Endodermal cell (in vitro differentiated cells): ENCODE data around the gene ME3. TPM values are rescaled to one million over a fixed set of nuclear protein-coding genes. Genes with fewer than 3 reads are reported as not detected.

Experiments
- DNase-seq: peaks from one replicate; pipeline ENCODE4 v3.0.0-alpha.2; 2017
- H3K27ac ChIP-seq: 2 replicates; pipeline ENCODE4 v1.5.1; 2013; ENCODE audit warnings: mild to moderate bottlenecking, low read depth, low read length, moderate library complexity
- H3K27me3 ChIP-seq: 2 replicates; pipeline ENCODE4 v1.6.1; 2013; ENCODE audit warnings: mild to moderate bottlenecking, low read length, moderate library complexity; ENCODE audit not compliant: insufficient read depth, control insufficient read depth, poor library complexity, severe bottlenecking
- H3K36me3 ChIP-seq: 2 replicates; pipeline ENCODE4 v1.7.0; 2013; ENCODE audit warnings: mild to moderate bottlenecking, low read length, moderate library complexity; ENCODE audit not compliant: control insufficient read depth, insufficient read depth
- H3K4me1 ChIP-seq: one replicate; pipeline ENCODE4 v1.7.0; 2013; ENCODE audit warnings: low read length; ENCODE audit not compliant: control insufficient read depth, insufficient read depth
- H3K4me3 ChIP-seq: 2 replicates; pipeline ENCODE4 v1.5.1; 2013; ENCODE audit warnings: mild to moderate bottlenecking, low read length, moderate library complexity
- H3K9ac ChIP-seq: 2 replicates; pipeline ENCODE4 v1.6.1; 2013; ENCODE audit warnings: mild to moderate bottlenecking, low read length, moderate library complexity; ENCODE audit not compliant: poor library complexity, severe bottlenecking; ENCODE audit errors: extremely low read depth
- H3K9me3 ChIP-seq: 2 replicates; pipeline ENCODE4 v1.6.1; 2013; ENCODE audit warnings: mild to moderate bottlenecking, low read length, moderate library complexity; ENCODE audit not compliant: control insufficient read depth
- H3K27ac Mint-ChIP-seq: 2 replicates; pipeline ENCODE4 v1.8.0; 2020; ENCODE audit warnings: mixed read lengths
- H3K27me3 Mint-ChIP-seq: 2 replicates; pipeline ENCODE4 v1.8.0; 2021; ENCODE audit warnings: mild to moderate bottlenecking, mixed read lengths; ENCODE audit not compliant: insufficient read depth
- H3K36me3 Mint-ChIP-seq: 2 replicates; pipeline ENCODE4 v1.8.0; 2020; ENCODE audit warnings: low read depth, mixed read lengths
- H3K4me1 Mint-ChIP-seq: 2 replicates; pipeline ENCODE4 v1.8.0; 2020; ENCODE audit warnings: mixed read lengths
- H3K4me3 Mint-ChIP-seq: 2 replicates; pipeline ENCODE4 v1.8.0; 2020; ENCODE audit warnings: mild to moderate bottlenecking, moderate library complexity, mixed read lengths
- H3K9me3 Mint-ChIP-seq: 2 replicates; pipeline ENCODE4 v1.8.0; 2020; ENCODE audit warnings: mild to moderate bottlenecking, mixed read lengths
- WGBS, 2 experiments: methylation state at CpG; one replicate each; pipeline versions ENCODE4 v1.1.5 to v1.1.7; 2013; ENCODE audit warnings: missing lambda C conversion rate in 2 of 2, mixed read lengths in 1 of 2; ENCODE audit not compliant: insufficient coverage in 1 of 2, insufficient read length in 1 of 2; 5-methylcytosine and 5-hydroxymethylcytosine counted together
- total RNA-seq, 2 donors: library from RNA; stranded (reverse); fragmentation: NEBNext Ultra II Directional in 1 of 2; extraction: Animal tissue kit (Norgen Biotek cat#: 25700) in 1 of 2; gene quantifications; 2 replicates in 1 of 2; 3 replicates in 1 of 2; pipeline ENCODE4 v1.2.1, GENCODE V29; 2021
- TF ChIP-seq, protein P1 (sequence below): fragments of 200-600 bp; sonication (generic); conservative IDR thresholded peaks from 2 replicates; pipeline ENCODE4 v1.5.0; 2021; ENCODE audit warnings: antibody characterized with exemption, mild to moderate bottlenecking

ME3 gene
- total RNA-seq, 2 donors from 2014 or later = 1.2 to 1.3 TPM

DNA sequence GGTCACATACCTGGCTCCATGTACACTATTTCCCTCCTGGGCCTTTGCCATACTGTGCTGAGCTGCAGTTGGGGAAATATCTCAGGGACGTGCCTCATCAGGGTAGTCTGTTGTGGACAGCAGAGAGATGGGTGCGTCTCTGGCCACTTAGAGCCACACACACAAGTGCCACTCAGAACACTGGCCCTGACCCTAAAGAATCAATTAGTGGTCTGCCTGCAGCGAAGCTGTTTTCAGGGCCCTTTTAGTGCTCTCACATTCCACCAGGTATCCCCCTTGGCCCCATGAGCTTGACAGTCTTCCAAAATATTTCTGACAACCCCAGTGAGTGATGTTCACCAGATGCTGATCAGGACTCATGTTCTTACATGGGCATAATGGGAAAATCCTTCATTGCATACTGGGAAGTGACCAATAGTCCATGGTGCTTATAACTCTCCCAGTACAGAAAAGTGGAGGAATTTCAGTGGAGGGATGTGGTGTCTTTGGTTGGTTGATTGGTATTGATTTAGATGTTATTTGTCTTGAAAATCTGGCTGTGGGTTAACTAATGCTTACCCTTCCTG lies 66.1 kb downstream of the ME3 start:
- H3K4me1 ChIP-seq = peaks cover 7% of the 10 kb centered on the region
- Mint-ChIP-seq H3K9me3 (peaks cover 3% of the 10 kb centered on the region), H3K36me3 (no peaks in the 10 kb centered on the region), H3K4me3 (no peak overlapping the region), H3K4me1 (peaks cover 24% of the 10 kb centered on the region), H3K27me3 (no peaks in the 10 kb centered on the region), H3K27ac (no peak overlapping the region)
- 91 to 96% methylated on average over 3 of the region's 3 CpGs for WGBS, 2 experiments
- H3K9ac ChIP-seq = no peak overlapping the region
- no peak for DNase-seq
- no peak overlapping the region for H3K27ac ChIP-seq
- no peaks in the 10 kb centered on the region for H3K36me3 ChIP-seq
- H3K4me3 ChIP-seq = no peak overlapping the region
- H3K27me3 ChIP-seq = no peaks in the 10 kb centered on the region
- TF ChIP-seq, protein P1, sequence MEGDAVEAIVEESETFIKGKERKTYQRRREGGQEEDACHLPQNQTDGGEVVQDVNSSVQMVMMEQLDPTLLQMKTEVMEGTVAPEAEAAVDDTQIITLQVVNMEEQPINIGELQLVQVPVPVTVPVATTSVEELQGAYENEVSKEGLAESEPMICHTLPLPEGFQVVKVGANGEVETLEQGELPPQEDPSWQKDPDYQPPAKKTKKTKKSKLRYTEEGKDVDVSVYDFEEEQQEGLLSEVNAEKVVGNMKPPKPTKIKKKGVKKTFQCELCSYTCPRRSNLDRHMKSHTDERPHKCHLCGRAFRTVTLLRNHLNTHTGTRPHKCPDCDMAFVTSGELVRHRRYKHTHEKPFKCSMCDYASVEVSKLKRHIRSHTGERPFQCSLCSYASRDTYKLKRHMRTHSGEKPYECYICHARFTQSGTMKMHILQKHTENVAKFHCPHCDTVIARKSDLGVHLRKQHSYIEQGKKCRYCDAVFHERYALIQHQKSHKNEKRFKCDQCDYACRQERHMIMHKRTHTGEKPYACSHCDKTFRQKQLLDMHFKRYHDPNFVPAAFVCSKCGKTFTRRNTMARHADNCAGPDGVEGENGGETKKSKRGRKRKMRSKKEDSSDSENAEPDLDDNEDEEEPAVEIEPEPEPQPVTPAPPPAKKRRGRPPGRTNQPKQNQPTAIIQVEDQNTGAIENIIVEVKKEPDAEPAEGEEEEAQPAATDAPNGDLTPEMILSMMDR = no peak
- H3K9me3 ChIP-seq = no peaks in the 10 kb centered on the region

DNA sequence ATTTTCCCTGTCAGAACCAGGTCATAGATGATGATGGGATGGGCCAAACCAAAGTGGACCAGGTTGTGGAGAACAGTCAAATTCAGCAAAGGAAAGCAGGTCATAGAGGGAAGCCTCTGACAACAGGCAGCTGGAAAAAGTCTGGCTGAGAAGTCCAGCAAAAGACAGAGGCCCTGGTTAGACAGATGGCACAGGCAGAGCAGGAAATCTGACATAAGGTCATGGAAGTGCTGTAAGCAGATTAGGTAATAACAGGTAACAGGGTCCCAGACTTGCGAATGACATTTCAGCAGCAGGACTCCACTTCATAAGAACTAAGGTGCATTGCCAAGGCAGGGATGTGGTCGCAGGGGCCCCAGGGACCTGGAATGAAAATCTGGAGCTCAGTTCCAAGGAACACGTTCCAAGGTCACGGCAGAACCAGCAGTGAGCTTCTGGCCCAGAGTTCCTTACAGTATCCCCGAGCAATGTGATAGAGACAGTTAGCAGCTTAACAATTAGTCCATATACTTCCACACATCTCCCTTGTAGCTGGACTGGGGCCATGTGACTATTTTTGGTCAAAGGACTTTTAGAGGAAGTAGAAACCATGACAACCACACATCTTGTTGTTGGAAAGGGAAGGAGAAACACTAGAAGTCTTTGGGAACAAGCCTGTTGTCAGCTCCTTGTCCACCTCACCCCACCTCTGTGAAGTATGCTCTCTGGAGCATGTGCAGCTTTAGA lies 75.4 kb downstream of the ME3 start:
- Histone ChIP-seq H3K27ac (no peak overlapping the region), H3K4me1 (peaks cover 14% of the 10 kb centered on the region), H3K36me3 (no peaks in the 10 kb centered on the region), H3K27me3 (no peaks in the 10 kb centered on the region), H3K9ac (no peak overlapping the region), H3K4me3 (no peak overlapping the region), H3K9me3 (peaks cover 23% of the 10 kb centered on the region)
- H3K27ac Mint-ChIP-seq = no peak overlapping the region
- peaks cover 17% of the 10 kb centered on the region for H3K4me1 Mint-ChIP-seq
- 90 to 92% methylated on average over 4 to 5 of the region's 5 CpGs for WGBS, 2 experiments
- TF ChIP-seq, protein P1 = no peak
- no peak for DNase-seq
- H3K4me3 Mint-ChIP-seq = no peak overlapping the region
- H3K36me3 Mint-ChIP-seq = peaks cover 4% of the 10 kb centered on the region
- no peaks in the 10 kb centered on the region for H3K27me3 Mint-ChIP-seq
- peaks cover 35% of the 10 kb centered on the region for H3K9me3 Mint-ChIP-seq

DNA sequence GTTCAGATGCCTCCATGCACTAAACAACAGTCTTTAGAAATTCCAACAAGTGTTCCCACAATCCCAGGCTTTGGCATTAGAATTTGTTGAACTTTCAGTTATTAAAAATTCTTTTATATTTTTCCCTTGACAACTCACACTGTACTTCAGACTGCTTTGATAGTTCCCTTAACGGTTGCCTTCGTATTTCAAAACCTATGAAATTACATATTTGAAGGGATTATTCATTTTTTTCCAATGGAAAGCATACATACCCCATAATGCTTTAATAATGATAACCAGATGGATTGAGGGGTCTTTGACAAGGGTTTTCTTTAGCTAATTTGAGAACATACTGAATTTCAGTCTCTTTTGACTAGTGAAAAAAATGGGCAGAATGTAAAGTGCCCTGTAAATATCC lies 76.5 kb downstream of the ME3 start:
- Mint-ChIP-seq H3K27ac (no peak overlapping the region), H3K36me3 (peaks cover 4% of the 10 kb centered on the region), H3K4me3 (no peak overlapping the region), H3K27me3 (no peaks in the 10 kb centered on the region), H3K4me1 (peaks cover 26% of the 10 kb centered on the region), H3K9me3 (peaks cover 35% of the 10 kb centered on the region)
- Histone ChIP-seq H3K36me3 (no peaks in the 10 kb centered on the region), H3K4me1 (peaks cover 21% of the 10 kb centered on the region), H3K27me3 (no peaks in the 10 kb centered on the region), H3K4me3 (no peak overlapping the region), H3K27ac (no peak overlapping the region), H3K9ac (no peak overlapping the region), H3K9me3 (peaks cover 23% of the 10 kb centered on the region)
- DNase-seq = no peak
- WGBS, 2 experiments = 83% methylated on average over 1 of the region's 2 CpGs; no CpG with 5 or more reads in 1 of the 2 experiments
- TF ChIP-seq, protein P1 = no peak
